ENCODE measurements around the gene TOP3A.

GRCh38 chr17:18262111-18262510 is 52.7 kb downstream of the TOP3A start:
- TF ChIP-seq CTCF (IDR thresholded peaks at IDR 0.05) (no peak), POLR2A (IDR thresholded peaks at IDR 0.05) (no peak)
